OCI-LY1 (cell line): Measurements from ENCODE around the gene SDC3.

Experiments
- CTCF ChIP-seq: fragments of 200-600 bp; sonication (generic), shearing (Covaris generic); IDR thresholded peaks from 2 replicates; pipeline ENCODE4 v1.5.1; 2017; ENCODE audit warnings: mild to moderate bottlenecking, antibody characterized with exemption, low read length, moderate library complexity, mixed read lengths
- EZH2 ChIP-seq: fragments of 200-600 bp; sonication (generic), shearing (Covaris generic); IDR thresholded peaks from 2 replicates; pipeline ENCODE4 v1.8.0; 2017; ENCODE audit warnings: borderline replicate concordance, mixed run types, mild to moderate bottlenecking, antibody characterized with exemption, low read length, moderate library complexity, mixed read lengths

DNA sequence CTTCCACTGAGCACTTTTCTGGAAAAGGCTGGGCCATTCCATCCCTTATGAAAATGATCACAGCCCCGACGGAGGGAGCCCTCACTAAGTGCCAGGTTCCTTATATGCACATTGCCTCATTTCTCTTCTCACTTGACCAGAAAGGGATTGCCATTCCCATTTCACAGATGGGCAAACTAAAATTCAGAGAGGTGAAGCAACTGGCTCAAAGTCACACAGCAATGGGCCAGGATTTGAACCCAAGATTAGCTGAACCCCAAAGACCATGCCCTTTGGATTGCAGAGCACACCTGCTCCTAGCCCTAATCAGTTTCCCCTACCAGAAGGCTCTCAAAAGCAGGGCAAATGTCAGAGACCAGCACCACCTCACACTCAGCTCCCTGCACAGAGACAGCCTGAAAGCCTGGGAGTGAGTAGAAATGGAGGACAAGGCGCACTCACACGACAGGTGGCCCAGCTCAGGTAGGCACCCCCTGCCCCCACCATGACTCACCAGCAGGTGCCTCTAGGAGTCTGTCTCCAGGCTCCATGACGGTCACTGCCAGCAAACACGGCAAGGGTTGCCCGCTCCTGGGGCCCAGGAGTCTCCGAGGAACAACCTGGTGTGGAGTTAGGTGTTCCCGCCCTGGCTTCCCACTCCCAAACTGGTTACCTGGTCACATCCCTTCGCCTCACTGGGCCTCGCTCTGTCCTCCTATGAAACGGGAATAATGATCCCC, 21.7 kb downstream of the SDC3 start:
- no peak for TF ChIP-seq CTCF
- TF ChIP-seq EZH2 = no peak
